ENCODE measurements around the gene AMY2B.
"Not testable (repeated sequence)": the region's sequence is repeated elsewhere in the genome, so short reads cannot be mapped to it uniquely, and the experiment has no call there.

DNA sequence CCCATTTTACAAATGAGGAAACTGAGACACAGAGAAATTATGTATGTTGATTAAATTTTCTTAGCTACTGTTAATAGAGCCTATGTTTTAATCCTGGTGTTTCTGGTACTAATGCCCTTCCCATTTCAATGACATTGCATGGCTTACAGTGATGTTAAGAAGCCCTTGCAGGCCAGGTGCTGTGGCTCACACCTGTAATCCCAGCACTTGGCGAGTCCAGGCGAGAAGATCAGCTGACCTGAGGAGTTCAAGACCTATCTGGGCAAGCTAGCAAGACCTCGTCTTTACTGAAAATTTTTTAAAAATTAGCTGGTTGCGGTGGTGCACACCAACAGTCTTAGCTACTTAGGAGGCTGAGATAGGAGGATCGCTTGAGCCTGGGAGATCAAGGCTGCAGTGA, 5.4 kb downstream of the AMY2B start:
- TF ChIP-seq, protein P1, sequence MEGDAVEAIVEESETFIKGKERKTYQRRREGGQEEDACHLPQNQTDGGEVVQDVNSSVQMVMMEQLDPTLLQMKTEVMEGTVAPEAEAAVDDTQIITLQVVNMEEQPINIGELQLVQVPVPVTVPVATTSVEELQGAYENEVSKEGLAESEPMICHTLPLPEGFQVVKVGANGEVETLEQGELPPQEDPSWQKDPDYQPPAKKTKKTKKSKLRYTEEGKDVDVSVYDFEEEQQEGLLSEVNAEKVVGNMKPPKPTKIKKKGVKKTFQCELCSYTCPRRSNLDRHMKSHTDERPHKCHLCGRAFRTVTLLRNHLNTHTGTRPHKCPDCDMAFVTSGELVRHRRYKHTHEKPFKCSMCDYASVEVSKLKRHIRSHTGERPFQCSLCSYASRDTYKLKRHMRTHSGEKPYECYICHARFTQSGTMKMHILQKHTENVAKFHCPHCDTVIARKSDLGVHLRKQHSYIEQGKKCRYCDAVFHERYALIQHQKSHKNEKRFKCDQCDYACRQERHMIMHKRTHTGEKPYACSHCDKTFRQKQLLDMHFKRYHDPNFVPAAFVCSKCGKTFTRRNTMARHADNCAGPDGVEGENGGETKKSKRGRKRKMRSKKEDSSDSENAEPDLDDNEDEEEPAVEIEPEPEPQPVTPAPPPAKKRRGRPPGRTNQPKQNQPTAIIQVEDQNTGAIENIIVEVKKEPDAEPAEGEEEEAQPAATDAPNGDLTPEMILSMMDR (IDR thresholded peaks at IDR 0.05), result not testable (repeated sequence)
- TF ChIP-seq EZH2phosphoT487, EZH2 (IDR thresholded peaks at IDR 0.05): not testable (repeated sequence)

Measured in neural progenitor cell (in vitro differentiated cells).